OCI-M2 (cell line): ENCODE measurements around the gene ZNF77.
"Not testable (repeated sequence)": the region's sequence is repeated elsewhere in the genome, so short reads cannot be mapped to it uniquely, and the experiment has no call there.

Source experiments
- DNase-seq: peaks from one replicate; lab custom pipeline; 2025; ENCODE audit not compliant: unreplicated experiment; lab: John Stamatoyannopoulos, UW

The ZNF77 gene

DNA sequence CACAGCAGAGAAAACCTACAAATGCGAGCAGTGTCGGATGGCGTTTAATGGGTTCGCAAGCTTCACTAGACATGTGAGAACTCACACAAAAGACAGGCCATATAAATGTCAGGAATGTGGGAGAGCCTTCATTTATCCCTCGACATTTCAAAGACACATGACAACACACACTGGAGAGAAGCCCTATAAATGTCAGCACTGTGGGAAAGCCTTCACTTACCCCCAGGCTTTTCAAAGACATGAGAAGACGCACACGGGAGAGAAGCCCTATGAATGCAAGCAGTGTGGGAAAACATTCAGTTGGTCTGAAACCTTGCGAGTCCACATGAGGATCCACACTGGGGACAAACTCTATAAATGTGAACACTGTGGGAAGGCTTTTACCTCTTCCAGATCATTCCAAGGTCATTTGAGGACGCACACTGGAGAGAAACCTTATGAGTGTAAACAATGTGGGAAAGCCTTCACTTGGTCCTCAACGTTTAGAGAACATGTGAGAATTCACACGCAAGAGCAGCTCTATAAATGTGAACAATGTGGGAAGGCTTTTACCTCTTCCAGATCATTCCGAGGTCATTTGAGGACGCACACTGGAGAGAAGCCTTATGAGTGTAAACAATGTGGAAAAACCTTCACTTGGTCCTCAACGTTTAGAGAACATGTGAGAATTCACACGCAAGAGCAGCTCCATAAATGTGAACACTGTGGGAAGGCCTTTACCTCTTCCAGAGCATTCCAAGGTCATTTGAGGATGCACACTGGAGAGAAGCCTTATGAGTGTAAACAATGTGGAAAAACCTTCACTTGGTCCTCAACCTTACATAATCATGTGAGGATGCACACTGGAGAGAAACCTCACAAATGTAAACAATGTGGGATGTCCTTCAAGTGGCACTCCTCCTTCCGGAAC is 27.2 kb downstream of the ZNF77 start:
- no peak for DNase-seq

DNA sequence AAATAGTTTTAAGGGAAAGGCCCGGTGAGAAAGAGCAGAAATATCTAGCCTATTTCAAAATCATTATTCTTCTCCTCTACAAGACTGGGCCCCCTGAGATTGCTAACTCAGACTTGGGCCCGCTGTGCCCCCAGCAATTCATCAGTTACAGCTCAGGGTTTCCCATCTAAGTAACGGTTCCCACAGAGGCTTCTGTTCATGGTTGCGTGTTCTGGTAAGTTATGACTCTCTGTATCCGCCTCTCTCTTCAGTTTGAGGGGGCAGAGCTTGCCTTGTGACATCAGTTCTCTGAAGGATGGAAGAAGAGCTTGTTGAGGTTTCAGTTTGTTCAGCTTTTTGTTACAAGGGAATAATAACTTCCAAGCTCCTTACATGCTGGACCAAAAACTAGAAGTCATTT is 32.5 kb downstream of the ZNF77 start:
- no peak for DNase-seq

DNA sequence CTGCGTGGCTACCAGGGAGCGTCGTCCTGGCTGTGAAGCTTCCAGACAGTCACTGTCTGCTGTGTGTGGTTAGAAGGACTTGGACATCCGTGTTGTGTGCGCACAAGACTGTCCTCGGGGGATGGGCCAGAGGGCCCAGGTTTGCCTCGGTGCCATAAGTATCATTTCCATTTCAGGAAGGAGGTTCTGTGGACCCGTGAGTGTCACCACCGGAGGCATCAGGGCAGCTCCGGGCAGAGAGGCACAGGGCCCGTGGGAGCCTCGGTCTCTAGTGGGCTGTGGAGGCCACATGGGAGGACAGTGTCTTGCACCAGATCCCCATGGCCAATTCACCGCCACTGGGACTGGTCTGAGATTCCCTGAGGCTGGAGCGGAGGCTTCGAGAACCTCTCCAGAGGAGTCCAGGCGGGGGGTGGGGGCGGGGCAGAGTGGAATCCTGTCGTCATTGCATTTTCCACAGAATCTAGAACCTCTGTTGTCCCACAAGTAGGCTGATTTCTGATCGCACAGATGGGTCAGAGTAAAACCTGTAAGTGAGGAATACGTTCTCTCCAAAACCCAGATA is 38.1 kb downstream of the ZNF77 start:
- DNase-seq: no peak

DNA sequence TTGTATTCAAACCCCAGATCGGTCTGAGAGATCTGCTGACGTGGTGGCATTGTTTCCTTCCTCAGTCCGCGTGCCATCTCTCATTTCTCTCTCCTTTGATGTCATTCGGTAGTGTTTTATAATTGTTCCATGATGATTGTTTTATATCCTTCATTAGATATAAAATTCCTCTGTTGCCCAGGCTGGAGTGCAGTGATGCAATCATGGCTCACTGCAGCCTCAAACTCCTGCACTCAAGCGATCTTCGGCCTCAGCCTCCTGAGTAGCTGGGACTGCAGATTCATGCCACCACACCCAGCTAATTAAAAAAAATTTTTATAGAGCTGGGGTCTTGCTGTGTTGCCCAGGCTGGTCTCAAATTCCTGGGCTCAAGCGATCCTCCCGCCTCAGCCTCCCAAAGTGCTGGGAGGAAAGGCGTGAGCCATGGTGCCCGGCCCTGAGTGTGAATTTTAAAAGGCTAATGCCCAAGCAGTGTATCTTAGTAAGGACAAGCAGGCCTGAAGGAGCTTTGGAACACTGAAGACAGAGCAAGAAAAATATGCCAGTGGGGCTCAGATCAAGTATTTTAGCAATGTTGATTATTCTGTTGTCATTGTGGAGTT is 38.8 kb downstream of the ZNF77 start:
- no peak for DNase-seq

DNA sequence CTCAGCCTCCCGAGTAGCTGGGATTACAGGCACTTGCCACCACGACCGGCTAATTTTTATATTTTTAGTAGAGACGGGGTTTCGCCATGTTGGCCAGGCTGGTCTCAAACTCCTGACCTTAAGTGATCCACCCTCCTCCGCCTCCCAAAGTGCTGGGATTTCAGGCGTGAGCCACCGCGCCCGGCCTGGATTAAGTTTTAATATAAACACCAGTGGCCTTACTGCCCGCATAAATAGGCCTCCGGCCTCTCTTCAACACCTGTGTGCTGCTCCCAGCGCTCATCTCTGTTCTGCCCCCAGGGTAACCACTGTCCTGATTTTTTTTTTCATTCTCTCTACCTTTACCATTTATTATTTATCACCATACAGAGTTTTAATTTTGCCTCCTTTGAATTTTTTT is 41.4 kb downstream of the ZNF77 start:
- not testable (repeated sequence) for DNase-seq

DNA sequence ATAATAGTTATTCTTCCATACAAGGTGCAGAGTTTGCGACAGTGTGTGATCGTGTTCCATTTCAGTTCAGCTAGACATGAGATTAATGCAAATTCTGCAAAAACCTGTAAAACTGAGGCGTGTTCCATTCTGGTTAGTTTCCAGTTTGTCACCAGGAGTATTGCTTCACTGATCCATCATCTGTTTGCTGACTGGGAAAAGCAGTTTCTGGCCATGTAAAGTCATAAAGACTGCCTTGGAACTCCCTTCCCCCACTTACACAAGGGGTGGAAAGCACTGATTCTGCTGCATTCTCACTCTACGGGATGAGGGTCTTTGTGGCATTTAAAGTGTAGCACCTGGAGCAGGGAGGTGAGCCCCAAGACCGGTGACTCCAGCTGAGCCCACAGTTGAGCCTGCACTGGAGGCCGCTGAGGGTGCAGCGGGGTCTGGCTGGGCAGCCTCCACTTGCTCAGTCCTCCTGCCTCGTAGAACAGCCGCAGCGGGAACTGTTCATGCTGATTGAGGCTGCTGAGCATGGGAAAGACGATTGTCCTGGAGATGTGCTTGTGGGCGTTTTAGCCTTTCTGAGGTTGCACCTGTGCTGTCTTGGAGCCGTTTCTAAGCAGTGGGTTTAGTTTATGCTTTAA is 42.1 kb downstream of the ZNF77 start:
- DNase-seq: no peak

DNA sequence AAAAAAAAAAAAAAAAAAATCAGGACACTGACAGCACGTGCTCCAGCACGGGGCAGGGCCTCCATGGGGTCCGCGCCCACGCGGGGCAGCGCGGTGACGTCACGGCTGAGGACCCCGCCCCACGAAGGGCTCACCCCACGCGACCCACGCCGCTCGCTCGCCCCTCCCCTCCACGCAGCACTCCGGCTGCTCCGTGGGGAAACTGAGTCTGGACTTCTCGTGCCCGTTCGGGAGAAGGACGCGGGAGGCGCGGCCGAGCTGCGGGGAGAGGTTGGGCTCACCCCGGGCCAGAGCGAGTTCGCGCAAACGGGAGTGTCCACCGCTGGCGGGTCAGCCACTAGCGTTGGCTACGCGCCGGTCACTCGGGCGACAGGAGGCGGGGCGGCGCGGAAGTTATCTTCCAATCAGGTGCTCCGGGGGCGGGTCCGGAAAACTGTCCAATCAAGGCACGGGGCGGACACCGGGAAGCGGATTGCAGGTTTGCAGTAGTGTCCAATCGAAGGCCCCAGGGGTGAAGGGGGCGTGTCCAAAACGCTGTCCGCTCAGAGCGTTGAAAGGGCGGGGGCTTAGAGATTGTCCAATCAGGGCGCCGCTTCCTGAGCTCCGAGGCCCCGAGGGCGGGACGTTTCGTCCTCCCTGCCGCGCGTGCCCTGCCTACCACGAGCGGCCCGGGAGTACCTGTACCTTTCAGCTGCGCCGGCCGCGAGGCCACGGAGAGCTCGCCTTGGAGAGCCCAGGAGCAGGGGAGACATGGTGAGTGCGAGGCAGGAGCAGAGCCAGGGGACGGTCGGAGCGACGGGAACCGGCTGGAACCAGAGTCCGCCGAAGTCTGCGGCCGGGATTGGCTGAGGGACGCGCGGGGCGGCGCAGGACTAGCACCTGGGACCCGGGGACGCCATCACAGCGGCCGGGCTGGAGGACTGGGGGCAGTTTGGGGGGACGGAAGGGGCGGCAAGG is 44.2 kb downstream of the ZNF77 start, which contains the start of gene ZNF57:
Gene ZNF57, plus strand, starts transcription at position 633 of the 957 bp plus-strand sequence. Its CDS starts 118 bp downstream, at position 751.
- peak; percentile 89 for DNase-seq

DNA sequence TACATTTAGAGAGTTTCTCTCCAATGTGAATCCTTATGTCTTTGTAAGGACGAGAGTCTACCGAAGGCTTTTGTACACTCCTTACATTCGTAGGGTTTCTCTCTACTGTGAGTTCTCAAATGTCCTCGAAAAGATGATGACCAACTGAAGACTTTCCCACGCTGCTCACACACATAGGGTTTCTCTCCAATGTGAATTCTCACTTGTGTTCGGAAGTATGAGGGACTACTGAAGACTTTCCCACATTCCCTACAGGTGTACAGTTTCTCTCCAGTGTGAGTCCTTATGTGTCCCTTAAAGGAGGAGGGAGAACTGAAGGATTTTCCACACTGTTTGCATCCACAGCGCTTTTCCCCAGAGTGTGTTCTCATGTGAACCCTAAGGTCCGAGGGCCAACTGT is 48.1 kb downstream of the ZNF77 start:
- no peak for DNase-seq

DNA sequence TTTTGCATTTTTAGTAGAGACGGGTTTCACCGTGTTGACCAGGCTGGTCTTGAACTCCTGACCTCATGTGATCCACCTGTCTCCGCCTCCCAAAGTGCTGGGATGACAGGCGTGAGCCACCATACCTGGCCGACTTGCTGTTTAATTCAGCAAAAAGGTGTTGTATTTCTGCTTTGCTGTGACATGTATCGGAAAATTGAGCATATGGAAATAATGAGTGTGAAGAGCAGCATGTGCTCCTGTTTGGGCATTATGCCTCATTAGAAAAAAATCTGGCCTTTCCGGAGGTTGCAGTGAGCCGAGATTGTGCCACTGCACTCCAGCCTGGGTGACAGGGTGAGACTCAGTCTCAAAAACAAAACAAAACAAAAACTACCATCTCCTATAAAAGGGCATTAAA is 54.2 kb downstream of the ZNF77 start:
- DNase-seq: not testable (repeated sequence)

DNA sequence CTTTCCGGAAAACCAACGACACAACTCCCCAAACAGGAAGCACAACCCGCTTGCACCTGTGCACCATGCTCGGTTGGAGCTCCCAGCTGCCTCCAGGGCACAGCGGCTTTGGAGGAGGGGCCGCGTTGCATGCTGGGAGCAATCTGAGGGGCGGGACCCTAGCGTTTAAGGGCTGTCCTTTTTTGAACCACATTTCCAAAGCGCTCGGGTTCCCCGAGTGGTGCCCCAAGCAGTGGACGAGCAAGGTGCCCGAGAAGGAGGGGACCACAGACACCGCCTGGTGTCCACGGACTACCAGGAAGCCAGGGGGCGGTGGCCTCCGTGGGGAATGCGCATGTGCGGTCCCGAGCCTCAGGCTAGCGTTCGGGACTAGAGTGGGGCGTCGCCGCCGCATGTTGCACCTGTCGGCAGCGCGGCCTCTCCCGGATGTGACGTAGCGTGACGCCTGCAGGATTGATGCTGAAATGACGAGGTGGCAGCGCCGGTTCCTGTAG is 56.0 kb downstream of the ZNF77 start:
- no peak for DNase-seq

DNA sequence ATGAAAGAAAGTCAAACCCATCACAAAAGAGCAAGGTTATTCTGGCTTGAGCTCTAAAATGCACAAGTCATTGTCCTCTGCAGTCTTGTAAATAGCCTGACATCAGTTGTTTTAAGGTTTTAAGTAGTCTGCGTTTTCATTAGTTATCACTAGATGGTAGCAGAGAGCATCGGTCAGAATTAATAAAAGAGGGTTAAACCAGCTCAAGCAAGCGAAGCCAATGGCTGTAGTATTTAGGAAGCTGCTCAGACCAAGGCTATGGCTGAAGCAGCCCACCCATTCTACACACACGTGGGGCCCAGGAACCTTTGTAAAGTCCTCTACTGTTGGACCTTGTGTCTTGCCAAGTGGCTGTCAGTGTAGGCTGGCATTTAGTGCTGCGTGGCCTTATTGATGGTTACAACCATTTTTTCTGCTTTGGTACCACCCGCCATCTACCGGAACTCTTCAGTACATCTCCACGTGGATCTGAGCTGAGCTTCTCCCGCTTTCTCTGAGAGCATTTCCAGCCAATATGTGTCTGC is 57.3 kb downstream of the ZNF77 start:
- DNase-seq: peak; percentile 53

DNA sequence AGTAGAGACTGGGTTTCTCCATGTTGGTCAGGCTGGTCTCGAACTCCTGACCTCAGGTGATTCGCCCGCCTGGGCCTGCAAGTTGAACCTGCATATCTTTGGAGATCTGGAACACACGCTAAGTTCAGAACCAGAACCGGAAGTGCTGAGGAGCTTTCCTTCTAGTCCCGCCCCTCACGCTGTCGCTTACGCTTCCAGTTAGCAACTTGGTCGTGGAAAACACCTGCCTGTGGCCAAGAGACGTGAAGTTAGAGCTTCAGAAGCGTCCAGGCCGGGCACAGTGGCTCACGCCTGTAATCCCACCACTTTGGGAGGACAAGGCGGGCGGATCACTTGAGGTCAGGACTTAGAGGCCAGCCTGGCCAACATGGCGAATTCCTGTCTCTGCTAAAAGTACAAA is 59.0 kb downstream of the ZNF77 start:
- no peak for DNase-seq

DNA sequence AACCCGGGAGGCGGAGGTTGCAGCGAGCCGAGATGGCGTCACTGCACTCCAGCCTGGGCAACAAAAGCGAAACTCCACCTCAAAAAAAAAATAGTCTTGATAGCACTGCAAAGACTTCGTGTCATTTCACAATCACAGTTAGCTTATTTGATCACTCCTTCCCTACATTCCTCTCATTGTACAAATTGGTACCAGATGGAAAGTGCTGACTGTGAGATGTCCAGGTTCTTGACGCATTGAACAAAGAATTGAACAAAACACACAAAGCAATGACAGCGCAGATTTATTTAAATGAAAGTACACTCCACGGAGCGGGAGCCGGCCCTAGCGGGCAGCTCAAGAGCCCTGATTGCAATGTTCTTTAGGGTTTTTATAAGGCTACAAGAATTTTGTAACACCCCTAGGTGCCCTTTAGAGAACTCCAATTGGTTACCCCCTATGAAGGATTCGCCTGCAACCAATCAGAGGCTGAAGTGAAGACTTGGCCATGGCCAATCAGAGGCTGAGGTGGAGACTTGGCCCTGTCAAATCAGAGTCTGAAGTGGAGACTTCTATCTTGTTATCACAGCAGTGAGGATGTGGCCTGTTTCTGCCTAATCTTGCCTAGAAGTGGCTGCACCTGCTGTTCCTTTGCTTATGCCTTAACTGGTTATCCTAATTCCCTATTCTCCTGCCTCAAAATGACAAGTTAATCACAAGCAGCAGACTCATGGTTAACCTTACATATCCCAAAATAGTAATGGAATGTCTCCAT is 60.9 kb downstream of the ZNF77 start:
- DNase-seq: no peak
